HG02973 (cell line): ENCODE measurements around the gene TACR1.

ENCODE experiments used
- ATAC-seq: cut with Tn5 transposase; IDR thresholded peaks from one replicate; pipeline ENCODE4 v1.9.1; 2021; ENCODE audit warnings: moderate library complexity; ENCODE audit not compliant: unreplicated experiment

Gene TACR1

DNA sequence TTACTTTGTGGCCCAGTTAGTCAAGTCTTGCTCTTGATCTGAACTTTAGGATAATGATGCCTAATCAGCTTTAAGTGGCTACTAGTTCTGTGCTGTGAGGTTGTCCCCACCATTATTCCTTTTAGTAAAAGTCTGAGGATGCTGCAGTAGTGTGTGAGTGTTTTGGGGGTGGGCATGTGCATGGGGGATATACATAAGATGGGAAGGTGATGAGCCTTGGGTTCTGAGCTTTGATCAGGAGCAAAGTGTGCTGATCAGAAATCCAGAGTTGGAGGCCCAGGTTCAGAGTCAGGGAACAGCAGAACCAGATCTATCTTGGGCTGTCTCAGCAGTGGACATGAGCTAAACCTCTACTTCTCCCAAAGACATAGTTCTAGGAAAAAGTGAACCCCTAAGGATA is 174.1 kb downstream of the TACR1 start:
- ATAC-seq: no peak

DNA sequence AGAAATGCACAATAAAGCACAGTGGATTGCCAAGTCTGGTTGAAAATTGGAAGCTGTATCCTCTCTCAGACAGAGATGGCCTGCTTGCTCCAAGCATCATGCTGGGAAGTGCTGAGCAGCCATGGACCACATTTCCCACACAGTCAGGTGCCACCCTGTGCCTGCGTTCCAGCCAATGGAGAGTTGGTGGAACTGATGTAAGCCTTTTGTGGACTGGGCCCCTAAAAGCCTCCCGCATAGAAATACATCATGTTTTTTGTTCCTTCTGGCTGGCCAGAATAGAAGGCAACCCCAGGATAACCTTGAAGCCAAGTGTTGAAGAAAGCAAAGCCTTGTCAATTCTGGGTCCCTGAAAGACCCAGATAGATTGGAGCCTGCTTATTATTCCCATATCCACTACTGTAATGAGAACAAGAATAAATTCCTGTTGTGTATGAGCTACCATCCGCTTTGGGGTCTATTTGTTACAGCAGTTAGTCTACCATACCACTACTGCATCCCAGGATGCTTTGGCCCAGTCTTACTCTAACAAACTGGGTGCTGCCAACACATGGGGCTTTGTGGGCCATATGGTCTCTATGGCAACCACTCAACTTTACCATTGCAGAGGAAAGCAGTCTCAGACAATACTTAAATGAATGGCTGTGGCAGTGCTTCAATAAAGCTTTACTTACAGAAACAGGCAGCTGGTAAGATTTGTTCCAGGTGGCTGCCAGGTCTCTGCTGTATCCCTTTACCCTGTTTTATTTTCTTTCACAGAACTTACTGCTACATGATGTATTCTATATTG is 175.5 kb downstream of the TACR1 start:
- ATAC-seq: no peak

DNA sequence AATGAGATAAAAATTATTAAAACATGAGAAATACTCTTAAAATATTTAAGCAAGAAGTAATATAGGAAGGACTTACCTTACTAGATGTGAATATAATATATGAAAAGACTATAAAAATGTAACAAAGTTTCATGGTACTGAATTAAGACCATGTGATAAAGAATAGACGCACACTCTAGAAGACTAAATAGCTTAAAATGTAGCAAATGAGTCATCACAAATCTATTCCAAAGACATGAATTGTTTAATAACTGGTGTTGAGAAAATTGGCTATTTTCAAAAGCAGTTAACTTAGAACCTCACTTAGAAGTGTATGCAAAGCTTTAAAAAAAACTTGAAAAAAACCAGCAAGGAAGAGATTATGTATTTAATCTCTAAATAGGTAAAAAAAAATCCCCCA is 176.8 kb downstream of the TACR1 start:
- no peak for ATAC-seq

DNA sequence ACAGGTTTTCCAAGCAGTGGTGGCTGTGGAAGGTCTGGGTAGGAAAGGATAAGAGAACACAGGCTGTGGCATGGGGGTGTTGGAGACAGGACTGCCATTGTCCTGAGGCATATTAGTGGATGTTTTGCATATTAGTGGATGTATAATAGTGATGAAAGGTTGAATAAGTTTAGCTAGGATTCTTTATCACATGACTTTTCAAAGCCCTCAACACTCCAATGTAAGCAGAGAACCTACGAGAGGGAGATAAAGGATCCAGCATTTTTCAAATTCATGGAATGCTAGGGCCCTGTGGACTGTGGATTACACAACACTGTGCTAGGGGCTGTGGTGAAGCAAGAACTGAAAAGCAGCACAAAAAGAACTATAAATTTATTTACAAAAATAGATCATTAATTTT is 177.6 kb downstream of the TACR1 start:
- ATAC-seq: no peak

DNA sequence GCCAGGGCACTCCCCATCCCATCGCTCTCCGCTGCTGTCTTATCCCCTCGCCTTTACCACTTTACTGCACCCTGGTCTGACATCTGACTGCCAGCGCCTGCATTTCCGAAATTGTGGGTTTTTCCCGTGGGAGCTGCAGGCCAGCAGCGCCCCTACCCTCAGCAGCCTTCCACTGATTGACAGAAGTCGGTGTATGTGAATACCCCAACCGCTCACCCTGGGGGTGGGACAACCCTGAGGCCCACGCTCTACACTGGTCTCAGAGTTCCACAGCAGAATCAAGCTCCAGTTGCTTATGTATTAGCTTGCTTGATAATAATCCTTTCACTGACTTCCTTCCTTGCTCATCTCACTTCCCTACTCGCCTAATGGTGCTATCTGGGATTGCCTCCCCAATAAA is 178.8 kb downstream of the TACR1 start:
- no peak for ATAC-seq

DNA sequence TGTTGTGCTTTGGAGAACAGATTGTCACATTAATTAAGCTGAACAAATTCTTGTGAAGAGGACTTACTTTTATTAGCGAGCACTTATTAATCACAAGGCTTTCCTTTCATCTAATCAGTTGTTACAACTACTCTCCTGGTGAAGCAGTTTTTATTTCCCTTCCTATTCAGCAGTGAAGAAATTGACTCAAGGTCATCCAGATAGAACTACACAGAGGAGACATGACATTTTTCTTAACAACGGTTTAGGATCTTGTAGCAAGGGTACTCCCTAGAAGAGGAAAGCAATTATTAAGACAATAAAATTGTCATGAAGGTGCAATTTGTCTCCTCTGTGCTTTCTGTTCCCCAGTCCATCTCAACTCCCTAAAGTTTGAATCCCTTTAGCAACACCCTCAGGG is 179.5 kb downstream of the TACR1 start:
- ATAC-seq: no peak

DNA sequence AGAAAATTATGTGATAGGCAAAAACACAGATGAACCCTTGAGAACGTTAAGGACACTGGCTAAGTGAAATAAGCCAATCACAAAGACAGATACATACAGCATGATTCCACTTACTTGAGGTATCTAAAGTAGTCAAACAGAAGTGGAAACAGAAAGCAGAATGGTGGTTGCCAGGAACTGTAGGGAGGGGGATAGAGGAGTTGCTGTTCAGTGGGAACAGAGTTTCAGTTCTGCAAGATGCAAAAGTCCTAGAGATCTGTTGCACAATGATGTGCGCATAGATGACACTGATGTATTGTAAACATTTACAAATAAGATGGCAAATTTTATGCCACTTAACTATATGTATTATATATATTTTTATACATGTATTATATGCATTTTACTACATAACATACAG is 181.2 kb downstream of the TACR1 start:
- no peak for ATAC-seq

DNA sequence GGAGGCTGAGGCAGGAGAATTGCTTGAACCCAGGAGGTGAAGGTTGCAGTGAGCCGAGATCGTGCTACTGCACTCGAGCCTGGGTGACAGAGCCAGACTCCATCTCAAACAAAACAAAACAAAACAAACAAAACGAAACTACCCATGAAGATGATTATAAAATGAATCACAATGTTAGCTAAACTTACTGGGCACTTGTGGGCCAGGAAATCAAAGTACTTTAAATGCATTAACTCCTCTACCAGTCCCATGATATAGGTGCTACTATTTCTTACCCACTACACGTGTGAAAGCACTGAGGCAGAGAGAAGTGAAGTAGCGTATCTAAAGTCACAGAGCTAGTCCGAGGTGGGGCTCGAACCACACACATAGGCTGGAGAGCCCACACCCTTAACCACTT is 187.2 kb downstream of the TACR1 start:
- no peak for ATAC-seq

DNA sequence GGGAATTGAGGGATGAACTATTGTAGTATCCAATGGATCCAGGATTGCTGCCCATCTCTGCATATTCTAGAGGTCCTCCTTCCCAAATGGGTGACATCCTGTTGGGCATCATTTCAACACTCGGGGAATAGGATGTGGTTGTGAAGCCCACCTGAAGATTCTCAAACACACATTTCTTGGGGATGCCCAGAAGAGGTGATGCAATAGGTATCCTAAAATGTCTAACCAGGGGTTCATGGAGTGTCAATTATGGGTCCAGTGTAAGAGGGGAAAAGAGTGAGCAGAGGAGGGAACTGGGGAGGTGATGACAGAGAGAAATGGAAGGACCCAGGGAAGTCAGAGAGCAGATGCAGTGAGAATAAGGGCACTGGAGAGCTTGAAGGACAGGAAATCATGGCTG is 188.7 kb downstream of the TACR1 start:
- no peak for ATAC-seq

DNA sequence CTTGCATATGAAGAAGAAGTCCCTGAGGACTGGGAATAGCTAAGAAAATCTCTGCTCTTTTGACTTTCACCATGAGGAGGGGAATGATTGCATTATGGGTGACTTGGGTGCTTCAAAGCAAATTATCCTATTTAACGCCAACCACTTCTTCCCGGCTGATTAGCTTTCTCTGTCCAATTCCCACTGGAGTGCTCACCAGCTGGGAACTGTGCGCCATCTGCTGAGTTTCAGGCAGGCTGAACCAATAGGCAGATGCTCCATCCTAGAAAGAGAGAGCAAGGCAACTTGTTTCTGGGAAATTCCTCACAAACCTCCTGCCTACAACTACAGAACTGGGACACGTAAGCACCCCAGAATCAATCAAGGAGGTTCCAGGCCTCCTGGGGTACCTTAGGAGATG is 191.5 kb downstream of the TACR1 start:
- no peak for ATAC-seq

DNA sequence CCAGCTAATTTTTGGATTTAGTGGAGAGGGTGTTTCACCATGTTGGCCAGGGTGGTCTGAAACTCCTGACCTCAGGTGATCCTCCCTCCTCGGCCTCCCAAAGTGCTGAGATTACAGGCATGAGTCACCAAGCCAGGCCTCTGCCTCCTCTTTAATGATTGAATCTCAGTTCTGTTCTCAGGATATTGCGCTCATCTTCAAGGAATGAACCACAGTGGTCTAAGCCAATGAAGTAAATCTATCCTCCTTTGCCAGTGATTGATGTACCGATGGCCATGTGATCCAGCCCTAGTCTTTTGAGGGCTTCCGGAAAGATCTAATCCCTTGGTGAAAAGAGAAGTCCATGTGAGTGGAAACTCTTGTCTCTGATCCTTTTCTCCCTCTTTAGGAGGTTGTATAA is 192.3 kb downstream of the TACR1 start:
- no peak for ATAC-seq

DNA sequence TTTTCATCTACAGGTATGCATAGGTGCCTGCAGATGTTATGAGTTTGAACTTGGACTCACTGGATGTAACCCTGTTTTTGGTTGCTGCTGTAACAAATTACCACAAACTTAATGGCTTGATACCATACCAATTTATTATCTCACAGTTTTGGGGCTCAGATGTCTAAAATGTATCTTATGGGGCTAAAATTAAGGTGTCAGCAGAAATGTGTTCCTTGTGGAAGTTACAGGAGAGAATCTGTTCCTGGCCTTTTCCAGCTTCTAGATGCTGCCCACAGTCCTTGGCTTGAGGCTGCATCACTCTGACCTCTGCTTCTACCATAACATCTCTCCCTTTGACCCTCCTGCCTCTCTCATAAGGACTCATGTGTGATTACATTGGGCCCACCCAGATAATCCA is 193.3 kb downstream of the TACR1 start:
- ATAC-seq: no peak

DNA sequence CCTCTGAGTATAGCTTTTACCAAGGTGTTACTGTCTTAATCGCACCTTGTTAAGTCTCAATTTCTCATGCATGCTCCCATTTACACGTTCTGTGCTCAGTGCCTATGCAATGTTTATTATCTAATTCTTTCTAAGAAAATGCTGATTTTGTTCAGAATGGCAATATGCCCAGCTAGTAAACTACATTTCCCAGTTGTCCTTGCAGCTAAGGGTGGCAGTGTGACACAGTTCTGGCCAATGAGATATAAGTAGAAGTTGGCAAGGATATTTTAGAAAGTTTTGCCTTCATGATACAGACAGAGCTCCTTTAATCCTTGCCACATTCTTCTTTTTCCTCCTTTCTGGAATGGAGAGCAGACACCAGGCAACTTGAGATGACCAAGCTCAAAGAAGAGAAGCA is 195.5 kb downstream of the TACR1 start:
- ATAC-seq: no peak

DNA sequence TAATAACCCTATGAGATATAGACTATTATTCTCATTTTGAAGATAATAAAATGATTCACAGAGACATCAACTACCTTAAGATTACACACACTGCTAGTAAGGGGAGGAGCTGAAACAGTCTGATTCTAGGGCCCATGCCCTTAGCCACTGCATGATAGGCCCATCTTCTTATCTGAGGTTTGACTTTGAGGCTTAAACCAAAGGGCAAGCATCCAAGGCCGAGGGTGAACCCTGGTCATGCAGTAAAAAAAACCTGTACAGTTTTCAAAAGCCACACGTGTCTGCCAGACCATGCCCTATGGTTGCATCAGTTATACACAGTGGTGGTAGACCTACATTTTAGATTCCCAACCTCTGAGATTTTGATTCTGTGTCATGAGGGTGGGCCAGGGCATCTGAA is 196.0 kb downstream of the TACR1 start:
- ATAC-seq: no peak

DNA sequence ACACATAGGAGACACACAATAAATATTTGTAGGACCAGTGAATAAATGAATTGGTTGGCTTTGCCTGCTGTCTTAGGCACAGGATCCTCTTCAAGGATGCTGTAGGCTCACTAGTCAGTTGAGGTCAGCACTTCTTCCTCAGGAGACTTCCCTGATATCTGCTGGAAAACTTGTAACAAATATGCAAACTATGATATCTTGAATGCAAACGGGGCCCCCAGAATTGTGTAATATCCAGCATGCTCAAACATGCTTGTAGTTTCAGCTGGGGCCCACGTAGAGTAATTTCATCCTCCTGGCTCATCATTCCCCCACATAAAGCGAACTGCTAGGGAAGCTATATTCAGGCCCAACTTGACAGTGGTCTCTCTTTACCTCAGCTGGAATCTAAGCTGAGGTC is 197.3 kb downstream of the TACR1 start:
- no peak for ATAC-seq

DNA sequence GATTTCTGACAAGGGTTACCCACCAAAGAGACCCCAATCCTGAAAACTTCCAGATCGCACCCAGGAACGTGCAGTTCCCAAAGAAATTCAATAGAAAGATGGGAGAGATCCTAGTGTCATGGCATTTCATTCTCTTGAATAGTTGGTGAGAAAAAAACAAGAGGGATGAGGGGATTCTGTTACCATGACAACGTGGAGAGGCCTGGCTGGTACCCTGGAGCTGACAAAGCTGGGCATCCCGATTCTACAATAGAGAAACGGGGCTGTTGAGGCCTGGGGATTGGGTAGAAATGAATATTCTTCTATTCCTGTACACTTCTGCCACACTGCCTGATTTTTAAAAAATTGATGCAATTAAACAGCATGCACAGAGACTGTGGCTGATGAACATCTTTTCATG is 199.9 kb downstream of the TACR1 start:
- no peak for ATAC-seq
